Ovary (tissue), 9 donors: Measurements from ENCODE around the gene C12orf50. TPM values are rescaled to one million over a fixed set of nuclear protein-coding genes. Genes with fewer than 3 reads are reported as not detected.

Experiments used
- DNase-seq, 5 donors: peaks; one replicate each; pipeline ENCODE4 v3.0.0-alpha.2; 2019 to 2020
- H3K27ac ChIP-seq, 2 donors: fragments of 200-600 bp; one replicate each; pipeline versions ENCODE4 v1.5.1 to v1.8.0; 2019 to 2022
- H3K27me3 ChIP-seq: fragments of 200-600 bp; one replicate; pipeline ENCODE4 v1.8.0; 2022
- H3K36me3 ChIP-seq: fragments of 200-600 bp; sonication (generic); one replicate; pipeline ENCODE4 v1.5.1; 2019
- H3K4me1 ChIP-seq: one replicate; pipeline ENCODE4 v1.8.1; 2013; ENCODE audit warnings: mild to moderate bottlenecking, moderate library complexity; ENCODE audit not compliant: insufficient read depth
- H3K4me3 ChIP-seq: fragments of 200-600 bp; sonication (generic); one replicate; pipeline ENCODE4 v1.5.1; 2017
- H3K9me3 ChIP-seq, 2 donors: fragments of 200-600 bp in 1 of 2; sonication (generic) in 1 of 2; one replicate each; pipeline versions ENCODE4 v1.5.1 to v1.8.1; 2013 to 2019; ENCODE audit warnings: mild to moderate bottlenecking in 1 of 2, moderate library complexity in 1 of 2
- EP300 ChIP-seq: sonication (generic); formaldehyde crosslinking; IDR thresholded peaks from one replicate; pipeline ENCODE4 v1.6.1; 2017; ENCODE audit warnings: antibody characterized with exemption
- POLR2A ChIP-seq: fragments of 450-650 bp; IDR thresholded peaks from one replicate; pipeline ENCODE4 v1.6.1; 2017; ENCODE audit warnings: antibody characterized with exemption, mild to moderate bottlenecking, moderate library complexity
- WGBS, 3 donors: extraction: QIAGEN DNeasy Blood & Tissue Kit in 1 of 3; methylation state at CpG; one replicate each; pipeline versions ENCODE4 v1.1.5 to v1.1.7; 2013 to 2017; 5-methylcytosine and 5-hydroxymethylcytosine counted together
- intact Hi-C, 4 donors: fragments of 100-400 bp; cut with DNase I; formaldehyde crosslinking; loops; one replicate each; pipeline versions ENCODE4 v1.11.0 to v1.15.1; 2022 to 2023
- polyA plus RNA-seq, 2 donors: library from polyadenylated mRNA; stranded (reverse); fragments of 200-250 nt in 1 of 2; fragments of 350-450 nt in 1 of 2; fragmentation: Illumina TruSeq in 1 of 2; extraction: RNeasy Lipid Tissue Mini Kit (QIAGEN cat#74804) in 1 of 2; gene quantifications; one replicate each; pipeline ENCODE4 v1.2.3, GENCODE V29; 2013 to 2014
- small RNA-seq: library from RNA; depleted of rRNA; stranded (forward); fragments of <200 nt; gene quantifications from one replicate; pipeline ENCODE3, GENCODE V24; 2016
- total RNA-seq, 7 donors: library from RNA; depleted of rRNA in 2 of 7; stranded (reverse); fragments of >200 nt in 2 of 7; fragmentation: NEBNext Ultra II Directional in 3 of 7; extraction: Animal tissue kit (Norgen Biotek cat#: 25700) in 3 of 7; gene quantifications; one replicate each; pipeline versions ENCODE4 v1.1.0 to v1.2.4, GENCODE V29; 2016 to 2023
- TF ChIP-seq, protein P1 (sequence below), 3 donors: fragments of 450-650 bp in 2 of 3; fragments of 200-600 bp in 1 of 3; IDR thresholded peaks; one replicate each; pipeline versions ENCODE4 v1.5.1 to v1.8.0; 2016 to 2022; ENCODE audit warnings: antibody characterized with exemption in 3 of 3, mild to moderate bottlenecking in 1 of 3
- donor health status: DM: no; HTN: no; CAD: no; lungs with moderate emphysema.
- donor health status: DM: no; HTN: no; CAD: no.
- donor health status: Bipolar disorder and iron deficiency.
- donor health status: DM: yes; HTN: yes; CAD: no.
- donor health status: DM: no; HTN: no; CAD: no.
- donor health status: DM: yes; HTN: yes; CAD: no.

Gene C12orf50
- total and polyA plus RNA-seq, 9 donors, result 0.07 to 0.28 (median 0.20) TPM; not detected in 4

- Histone ChIP-seq H3K4me1 (no peaks in the 10 kb centered on the region), H3K4me3 (no peak overlapping the region), H3K27ac (no peak overlapping the region), H3K27me3 (no peaks in the 10 kb centered on the region), H3K9me3 (no peaks in the 10 kb centered on the region), H3K36me3 (no peaks in the 10 kb centered on the region)
- WGBS, 3 donors, result 90 to 94% (median 93%) methylated on average over 1 of the region's 1 CpG
- intact Hi-C loops, result no loop called here
- no peak for DNase-seq
- TF ChIP-seq, protein P1, sequence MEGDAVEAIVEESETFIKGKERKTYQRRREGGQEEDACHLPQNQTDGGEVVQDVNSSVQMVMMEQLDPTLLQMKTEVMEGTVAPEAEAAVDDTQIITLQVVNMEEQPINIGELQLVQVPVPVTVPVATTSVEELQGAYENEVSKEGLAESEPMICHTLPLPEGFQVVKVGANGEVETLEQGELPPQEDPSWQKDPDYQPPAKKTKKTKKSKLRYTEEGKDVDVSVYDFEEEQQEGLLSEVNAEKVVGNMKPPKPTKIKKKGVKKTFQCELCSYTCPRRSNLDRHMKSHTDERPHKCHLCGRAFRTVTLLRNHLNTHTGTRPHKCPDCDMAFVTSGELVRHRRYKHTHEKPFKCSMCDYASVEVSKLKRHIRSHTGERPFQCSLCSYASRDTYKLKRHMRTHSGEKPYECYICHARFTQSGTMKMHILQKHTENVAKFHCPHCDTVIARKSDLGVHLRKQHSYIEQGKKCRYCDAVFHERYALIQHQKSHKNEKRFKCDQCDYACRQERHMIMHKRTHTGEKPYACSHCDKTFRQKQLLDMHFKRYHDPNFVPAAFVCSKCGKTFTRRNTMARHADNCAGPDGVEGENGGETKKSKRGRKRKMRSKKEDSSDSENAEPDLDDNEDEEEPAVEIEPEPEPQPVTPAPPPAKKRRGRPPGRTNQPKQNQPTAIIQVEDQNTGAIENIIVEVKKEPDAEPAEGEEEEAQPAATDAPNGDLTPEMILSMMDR (IDR thresholded peaks at IDR 0.05), result no peak
- TF ChIP-seq EP300 (no peak), POLR2A (no peak)
Observed at GRCh38 chr12:87930627-87931026, 98.6 kb downstream of the C12orf50 start.

Small RNAs within 50 kb of the gene (small RNA-seq; reads per million reads assigned to genes)
- gene RNA5SP364, result not detected

Other genes with a start within 250 kb of the C12orf50 start
- gene CEP290, start 112.7 kb upstream of the C12orf50 start, total RNA-seq, result 10 to 100 TPM; 17.2 to 42.7 (median 22.3) TPM
- 1 to 10 TPM; 6.8 to 8.6 TPM for gene CEP290, start 112.7 kb upstream of the C12orf50 start, polyA plus RNA-seq
- 10 to 100 TPM; 16.2 to 21.9 (median 20.3) TPM for gene TMTC3, start 112.9 kb upstream of the C12orf50 start, total RNA-seq
- gene TMTC3, start 112.9 kb upstream of the C12orf50 start, polyA plus RNA-seq, result 1 to 10 TPM; 3.9 to 7.0 TPM